HepG2 (cell line): ENCODE data around the gene KAZALD1. TPM values are rescaled to one million over a fixed set of nuclear protein-coding genes. Genes with fewer than 3 reads are reported as not detected.

ENCODE experiments used
- AGO2 ChIP-seq: fragments of 200-400 bp; formaldehyde crosslinking; optimal IDR thresholded peaks from 2 replicates; pipeline ENCODE3; 2017; ENCODE audit warnings: mild to moderate bottlenecking, low read depth, low read length, moderate library complexity
- DPF2 ChIP-seq: sonication (generic); formaldehyde crosslinking; IDR thresholded peaks from 2 replicates; pipeline ENCODE4 v1.4.0; 2020; ENCODE audit warnings: mild to moderate bottlenecking, low read depth, missing genetic modification reagents, borderline replicate concordance
- ETV5 ChIP-seq: IDR thresholded peaks from 2 replicates; pipeline ENCODE4 v1.6.1; 2018; ENCODE audit warnings: missing biosample characterization, missing genetic modification reagents, inconsistent platforms, borderline replicate concordance
- KLF9 ChIP-seq: IDR thresholded peaks from 2 replicates; pipeline ENCODE4 v1.6.1; 2016; ENCODE audit warnings: low read depth
- KMT2B ChIP-seq: IDR thresholded peaks from 2 replicates; pipeline ENCODE4 v1.6.1; 2016; ENCODE audit warnings: missing genetic modification reagents, missing compliant biosample characterization
- MBD4 ChIP-seq: IDR thresholded peaks from 2 replicates; pipeline ENCODE4 v1.6.1; 2012; ENCODE audit warnings: low read length, inconsistent platforms, borderline replicate concordance
- MBNL3 ChIP-seq: fragments of 250-450 bp; sonication (Bioruptor Pico); conservative IDR thresholded peaks from 2 replicates; pipeline ENCODE4 v1.8.0; 2022; ENCODE audit warnings: mild to moderate bottlenecking, inconsistent platforms
- MYNN ChIP-seq: sonication (generic); formaldehyde crosslinking; IDR thresholded peaks from 2 replicates; pipeline ENCODE4 v1.4.0; 2020; ENCODE audit warnings: mild to moderate bottlenecking, low read depth, missing genetic modification reagents
- NFRKB ChIP-seq: fragments of 450-650 bp; IDR thresholded peaks from 2 replicates; pipeline ENCODE4 v1.6.1; 2017
- PRPF4 ChIP-seq: fragments of 200-400 bp; formaldehyde crosslinking; IDR thresholded peaks from 2 replicates; pipeline ENCODE4 v1.6.1; 2016; ENCODE audit warnings: low read length, low read depth; ENCODE audit not compliant: poor library complexity, severe bottlenecking
- SSRP1 ChIP-seq: IDR thresholded peaks from 2 replicates; pipeline ENCODE4 v1.6.1; 2016; ENCODE audit warnings: control low read depth
- XBP1 ChIP-seq: sonication (generic); formaldehyde crosslinking; IDR thresholded peaks from 2 replicates; pipeline ENCODE4 v1.5.0; 2020; ENCODE audit warnings: missing genetic modification reagents
- ZBTB7B ChIP-seq: sonication (generic); formaldehyde crosslinking; IDR thresholded peaks from 2 replicates; pipeline ENCODE4 v1.4.0; 2020; ENCODE audit warnings: missing genetic modification reagents
- ZNF337 ChIP-seq: sonication (generic); formaldehyde crosslinking; IDR thresholded peaks from 2 replicates; pipeline ENCODE4 v1.5.1; 2020; ENCODE audit warnings: missing genetic modification reagents, low read depth, mild to moderate bottlenecking, borderline replicate concordance
- ZNF512B ChIP-seq: sonication (generic); formaldehyde crosslinking; IDR thresholded peaks from 2 replicates; pipeline ENCODE4 v1.5.1; 2020; ENCODE audit warnings: missing genetic modification reagents, mild to moderate bottlenecking, borderline replicate concordance
- ZNF598 ChIP-seq: sonication (generic); formaldehyde crosslinking; IDR thresholded peaks from 2 replicates; pipeline ENCODE4 v1.5.1; 2020; ENCODE audit warnings: mild to moderate bottlenecking, missing genetic modification reagents, borderline replicate concordance
- ZNF652 ChIP-seq: IDR thresholded peaks from 2 replicates; pipeline ENCODE4 v1.6.1; 2016; ENCODE audit warnings: low read depth, borderline replicate concordance
- ZNF746 ChIP-seq: sonication (generic); formaldehyde crosslinking; IDR thresholded peaks from 2 replicates; pipeline ENCODE4 v1.8.0; 2022; ENCODE audit warnings: mild to moderate bottlenecking, missing genetic modification reagents
- ZNF749 ChIP-seq: sonication (generic); formaldehyde crosslinking; IDR thresholded peaks from 2 replicates; pipeline ENCODE4 v1.8.0; 2022; ENCODE audit warnings: mild to moderate bottlenecking, missing genetic modification reagents, moderate library complexity, borderline replicate concordance
- polyA plus RNA-seq, 8 experiments: library from polyadenylated mRNA; depleted of rRNA in 3 of 8; stranded (reverse) in 7 of 8; unstranded in 1 of 8; fragments of >200 nt; fragmentation: Illumina TruSeq in 4 of 8; extraction: Trizol in 4 of 8; gene quantifications; 2 replicates each; pipeline versions ENCODE4 v1.2.1 to v1.2.3, GENCODE V29; 2011 to 2016; ENCODE audit warnings: low read depth in 4 of 8, missing spikeins in 1 of 8, mixed read lengths in 1 of 8; ENCODE audit not compliant: insufficient read depth in 1 of 8
- total RNA-seq, 5 experiments: library from RNA; depleted of rRNA; stranded (reverse); fragments of >200 nt; fragmentation: Illumina TruSeq; extraction: Trizol; gene quantifications; 2 replicates each; pipeline ENCODE4 v1.2.3, GENCODE V29; 2016; ENCODE audit warnings: low read depth in 1 of 5
- TF ChIP-seq, protein P1 (sequence below): sonication (generic); formaldehyde crosslinking; IDR thresholded peaks from 2 replicates; pipeline ENCODE4 v1.4.0; 2020; ENCODE audit warnings: mild to moderate bottlenecking, missing genetic modification reagents
- TF ChIP-seq, protein P2 (sequence below): sonication (generic); formaldehyde crosslinking; IDR thresholded peaks from 2 replicates; pipeline ENCODE4 v1.5.0; 2020; ENCODE audit warnings: missing genetic modification reagents, mild to moderate bottlenecking, borderline replicate concordance
- TF ChIP-seq, protein P3 (sequence below): sonication (generic); formaldehyde crosslinking; IDR thresholded peaks from 2 replicates; pipeline ENCODE4 v1.5.1; 2020; ENCODE audit warnings: mild to moderate bottlenecking, missing genetic modification reagents

Gene KAZALD1
- total and polyA plus RNA-seq, 2 of the 13 experiments (the other 11 are each of a cell fraction or from before 2014, with no cell fraction given), result 16.7 to 27.7 TPM

- TF ChIP-seq, protein P1, sequence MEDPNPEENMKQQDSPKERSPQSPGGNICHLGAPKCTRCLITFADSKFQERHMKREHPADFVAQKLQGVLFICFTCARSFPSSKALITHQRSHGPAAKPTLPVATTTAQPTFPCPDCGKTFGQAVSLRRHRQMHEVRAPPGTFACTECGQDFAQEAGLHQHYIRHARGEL, result no peak
- no peak for TF ChIP-seq MBNL3 (CRISPR knock-in tag)
- no peak for TF ChIP-seq ZNF652 (CRISPR knock-in tag)
- TF ChIP-seq, protein P2, sequence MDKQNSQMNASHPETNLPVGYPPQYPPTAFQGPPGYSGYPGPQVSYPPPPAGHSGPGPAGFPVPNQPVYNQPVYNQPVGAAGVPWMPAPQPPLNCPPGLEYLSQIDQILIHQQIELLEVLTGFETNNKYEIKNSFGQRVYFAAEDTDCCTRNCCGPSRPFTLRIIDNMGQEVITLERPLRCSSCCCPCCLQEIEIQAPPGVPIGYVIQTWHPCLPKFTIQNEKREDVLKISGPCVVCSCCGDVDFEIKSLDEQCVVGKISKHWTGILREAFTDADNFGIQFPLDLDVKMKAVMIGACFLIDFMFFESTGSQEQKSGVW (CRISPR knock-in tag), result no peak
- no peak for TF ChIP-seq DPF2 (CRISPR knock-in tag)
- TF ChIP-seq KMT2B (CRISPR knock-in tag), result no peak
- no peak for TF ChIP-seq ZNF512B (CRISPR knock-in tag)
- no peak for TF ChIP-seq XBP1 (CRISPR knock-in tag)
- no peak for TF ChIP-seq ZNF749
- TF ChIP-seq ZNF746 (CRISPR knock-in tag), result no peak
- peak; percentile 44; the same call in 1 of the 2 replicates for TF ChIP-seq ZNF598 (CRISPR knock-in tag)
- no peak for TF ChIP-seq NFRKB
- TF ChIP-seq SSRP1 (CRISPR knock-in tag), result no peak
- peak; percentile 57; the same call in 1 of the 2 replicates for TF ChIP-seq ZBTB7B (CRISPR knock-in tag)
- no peak for TF ChIP-seq ETV5
- no peak for TF ChIP-seq ZNF337 (CRISPR knock-in tag)
- no peak for TF ChIP-seq PRPF4
- peak; percentile 54 for TF ChIP-seq AGO2
- TF ChIP-seq MBD4, result no peak
- TF ChIP-seq, protein P3, sequence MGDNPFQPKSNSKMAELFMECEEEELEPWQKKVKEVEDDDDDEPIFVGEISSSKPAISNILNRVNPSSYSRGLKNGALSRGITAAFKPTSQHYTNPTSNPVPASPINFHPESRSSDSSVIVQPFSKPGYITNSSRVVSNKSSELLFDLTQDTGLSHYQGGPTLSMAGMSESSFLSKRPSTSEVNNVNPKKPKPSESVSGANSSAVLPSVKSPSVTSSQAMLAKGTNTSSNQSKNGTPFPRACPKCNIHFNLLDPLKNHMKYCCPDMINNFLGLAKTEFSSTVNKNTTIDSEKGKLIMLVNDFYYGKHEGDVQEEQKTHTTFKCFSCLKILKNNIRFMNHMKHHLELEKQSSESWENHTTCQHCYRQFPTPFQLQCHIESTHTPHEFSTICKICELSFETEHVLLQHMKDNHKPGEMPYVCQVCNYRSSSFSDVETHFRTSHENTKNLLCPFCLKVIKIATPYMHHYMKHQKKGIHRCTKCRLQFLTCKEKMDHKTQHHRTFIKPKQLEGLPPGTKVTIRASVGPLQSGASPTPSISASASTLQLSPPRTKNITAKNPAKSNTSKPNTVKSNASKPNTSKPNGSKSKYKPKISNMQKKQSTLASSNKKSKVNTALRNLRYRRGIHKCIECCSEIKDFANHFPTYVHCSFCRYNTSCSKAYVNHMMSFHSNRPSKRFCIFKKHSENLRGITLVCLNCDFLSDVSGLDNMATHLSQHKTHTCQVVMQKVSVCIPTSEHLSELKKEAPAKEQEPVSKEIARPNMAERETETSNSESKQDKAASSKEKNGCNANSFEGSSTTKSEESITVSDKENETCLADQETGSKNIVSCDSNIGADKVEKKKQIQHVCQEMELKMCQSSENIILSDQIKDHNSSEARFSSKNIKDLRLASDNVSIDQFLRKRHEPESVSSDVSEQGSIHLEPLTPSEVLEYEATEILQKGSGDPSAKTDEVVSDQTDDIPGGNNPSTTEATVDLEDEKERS (CRISPR knock-in tag), result no peak
- TF ChIP-seq KLF9 (CRISPR knock-in tag), result 0 out of 2 replicates have a peak, but pooled peaks have one; percentile 69
- no peak for TF ChIP-seq MYNN (CRISPR knock-in tag)
Observed at GRCh38 chr10:101031796-101032636, 29.8 kb upstream of the KAZALD1 start (continued).
